RWPE2 (cell line): Measurements from ENCODE around the gene TBC1D24.
"Not testable (repeated sequence)": the region's sequence is repeated elsewhere in the genome, so short reads cannot be mapped to it uniquely, and the experiment has no call there.

ENCODE experiments used
- ATAC-seq: fragments of 200-7000 bp; cut with Tn5 transposase; 3 replicates; pipeline ENCODE4 v1.9.1; 2021; ENCODE audit warnings: low read depth
- DNase-seq: peaks from one replicate; pipeline ENCODE4 v3.0.0-alpha.2; 2020; ENCODE audit warnings: low spot score
- H3K27ac ChIP-seq: fragments of 450-650 bp; 2 replicates; pipeline ENCODE4 v1.5.1; 2017; ENCODE audit warnings: mild to moderate bottlenecking; ENCODE audit not compliant: poor library complexity, severe bottlenecking
- H3K27me3 ChIP-seq: fragments of 250-450 bp; sonication (Bioruptor Pico); 2 replicates; pipeline ENCODE4 v1.5.1; 2021; ENCODE audit warnings: mild to moderate bottlenecking, moderate library complexity; ENCODE audit not compliant: insufficient read depth, poor library complexity, severe bottlenecking
- H3K36me3 ChIP-seq: fragments of 250-450 bp; sonication (Bioruptor Pico); 2 replicates; pipeline ENCODE4 v1.5.1; 2020; ENCODE audit warnings: low read depth, mild to moderate bottlenecking, moderate library complexity
- H3K4me1 ChIP-seq: fragments of 250-450 bp; sonication (Bioruptor Pico); 2 replicates; pipeline ENCODE4 v1.5.1; 2021; ENCODE audit warnings: mild to moderate bottlenecking, moderate library complexity; ENCODE audit not compliant: insufficient read depth, poor library complexity, severe bottlenecking
- H3K4me3 ChIP-seq: fragments of 250-450 bp; sonication (Bioruptor Pico); 2 replicates; pipeline ENCODE4 v1.5.1; 2021; ENCODE audit warnings: mild to moderate bottlenecking, moderate library complexity; ENCODE audit not compliant: severe bottlenecking
- H3K9me3 ChIP-seq: fragments of 250-450 bp; sonication (Bioruptor Pico); 2 replicates; pipeline ENCODE4 v1.5.1; 2021; ENCODE audit warnings: mild to moderate bottlenecking, moderate library complexity; ENCODE audit not compliant: severe bottlenecking
- CTCF ChIP-seq: fragments of 450-650 bp; IDR thresholded peaks from one replicate; pipeline ENCODE4 v1.5.1; 2017; ENCODE audit warnings: mild to moderate bottlenecking, moderate library complexity; ENCODE audit not compliant: poor library complexity, severe bottlenecking

Gene TBC1D24

GRCh38 chr16:2535625-2536013 lies 60.7 kb downstream of the TBC1D24 start:
- no peak for DNase-seq
- H3K9me3 ChIP-seq = no peaks in the 10 kb centered on the region
- H3K4me1 ChIP-seq = peaks cover 6% of the 10 kb centered on the region
- H3K36me3 ChIP-seq = no peaks in the 10 kb centered on the region; the same call in 1 of the 2 replicates
- no peak for TF ChIP-seq CTCF
- H3K4me3 ChIP-seq = no peak overlapping the region
- no peak for ATAC-seq
- H3K27ac ChIP-seq = peak overlapping the region; percentile 22
- H3K27me3 ChIP-seq = no peaks in the 10 kb centered on the region

GRCh38 chr16:2537451-2538379 lies 62.8 kb downstream of the TBC1D24 start, which contains the start of gene PDPK1:
TSS of gene PDPK1 (plus strand) at chr16:2538021. CDS start at chr16:2538113, 92 bp downstream.
- H3K27me3 ChIP-seq = no peaks in the 10 kb centered on the region
- DNase-seq (peak; percentile 91), ATAC-seq (peak; percentile 86)
- no peaks in the 10 kb centered on the region for H3K9me3 ChIP-seq
- TF ChIP-seq CTCF = no peak
- H3K4me1 ChIP-seq = peaks cover 6% of the 10 kb centered on the region
- peak within 1 kb of the TSS; percentile 100 for H3K4me3 ChIP-seq
- H3K27ac ChIP-seq = peak within 1 kb of the TSS; percentile 40
- H3K36me3 ChIP-seq = no peaks in the 10 kb centered on the region; the same call in 1 of the 2 replicates

GRCh38 chr16:2539192-2539844 lies 64.4 kb downstream of the TBC1D24 start:
- H3K4me3 ChIP-seq, ATAC-seq: not testable (repeated sequence)

GRCh38 chr16:2539845-2540458 lies 65.0 kb downstream of the TBC1D24 start:
- not testable (repeated sequence) for H3K27ac ChIP-seq, DNase-seq, H3K27me3 ChIP-seq, H3K9me3 ChIP-seq, H3K36me3 ChIP-seq, ATAC-seq, H3K4me1 ChIP-seq, H3K4me3 ChIP-seq
- TF ChIP-seq CTCF = peak; percentile 12

More at GRCh38 chr16:2539192-2539844, 64.4 kb downstream of the TBC1D24 start:
- H3K36me3 ChIP-seq, H3K4me1 ChIP-seq, H3K27ac ChIP-seq, H3K27me3 ChIP-seq, H3K9me3 ChIP-seq, DNase-seq: not testable (repeated sequence)

- H3K9me3 ChIP-seq, H3K27ac ChIP-seq, H3K27me3 ChIP-seq, H3K4me3 ChIP-seq, DNase-seq, H3K4me1 ChIP-seq, ATAC-seq, H3K36me3 ChIP-seq: not testable (repeated sequence)
Observed at GRCh38 chr16:2540912-2541311, 66.0 kb downstream of the TBC1D24 start.

- not testable (repeated sequence) for H3K27ac ChIP-seq, ATAC-seq, DNase-seq
Observed at GRCh38 chr16:2541409-2541808, 66.5 kb downstream of the TBC1D24 start.

GRCh38 chr16:2543771-2544170 lies 68.8 kb downstream of the TBC1D24 start:
- not testable (repeated sequence) for H3K27ac ChIP-seq, DNase-seq, H3K4me3 ChIP-seq, ATAC-seq, H3K36me3 ChIP-seq, H3K4me1 ChIP-seq, H3K9me3 ChIP-seq, H3K27me3 ChIP-seq

More at GRCh38 chr16:2541409-2541808, 66.5 kb downstream of the TBC1D24 start:
- not testable (repeated sequence) for H3K36me3 ChIP-seq, H3K27me3 ChIP-seq, H3K4me1 ChIP-seq, H3K9me3 ChIP-seq, H3K4me3 ChIP-seq

GRCh38 chr16:2550283-2550878 lies 75.5 kb downstream of the TBC1D24 start:
- H3K27ac ChIP-seq, ATAC-seq, H3K4me3 ChIP-seq, H3K36me3 ChIP-seq, DNase-seq, H3K27me3 ChIP-seq, H3K4me1 ChIP-seq, H3K9me3 ChIP-seq: not testable (repeated sequence)
